Esophagus squamous epithelium (tissue), 5 donors: Measurements from ENCODE around the gene LENG8. TPM values are rescaled to one million over a fixed set of nuclear protein-coding genes. Genes with fewer than 3 reads are reported as not detected.

Source experiments
- DNase-seq: peaks from one replicate; lab custom pipeline; 2025; lab: John Stamatoyannopoulos, UW
- H3K27ac ChIP-seq, 4 donors: fragments of 200-600 bp; sonication (generic); one replicate each; pipeline ENCODE4 v1.5.1; 2016 to 2019; ENCODE audit warnings: mild to moderate bottlenecking in 1 of 4
- H3K27me3 ChIP-seq, 4 donors: fragments of 200-600 bp; sonication (generic); 1 replicate in 3 of 4; 2 replicates in 1 of 4; pipeline versions ENCODE4 v1.5.1 to v1.6.0; 2017 to 2021; ENCODE audit warnings: antibody characterized with exemption in 1 of 4
- H3K36me3 ChIP-seq, 3 donors: fragments of 200-600 bp; sonication (generic); one replicate each; pipeline ENCODE4 v1.5.1; 2016 to 2019
- H3K4me1 ChIP-seq, 3 donors: fragments of 200-600 bp; sonication (generic); one replicate each; pipeline ENCODE4 v1.5.1; 2017 to 2019
- H3K4me3 ChIP-seq, 4 donors: fragments of 200-600 bp; sonication (generic); 1 replicate in 3 of 4; 2 replicates in 1 of 4; pipeline ENCODE4 v1.5.1; 2016 to 2019; ENCODE audit warnings: mild to moderate bottlenecking in 2 of 4, moderate library complexity in 1 of 4
- H3K9me3 ChIP-seq, 3 donors: fragments of 200-600 bp; sonication (generic); one replicate each; pipeline ENCODE4 v1.5.1; 2016 to 2019
- CTCF ChIP-seq, 6 experiments: fragments of 450-650 bp in 4 of 6; fragments of 200-600 bp in 2 of 6; sonication (generic) in 2 of 6; IDR thresholded peaks; one replicate each; pipeline ENCODE4 v1.5.1; 2016 to 2019; ENCODE audit warnings: antibody characterized with exemption in 6 of 6, mild to moderate bottlenecking in 4 of 6, moderate library complexity in 4 of 6
- POLR2A ChIP-seq, 4 donors: fragments of 450-650 bp; IDR thresholded peaks; one replicate each; pipeline ENCODE4 v1.6.1; 2017; ENCODE audit warnings: antibody characterized with exemption in 4 of 4, mild to moderate bottlenecking in 4 of 4, moderate library complexity in 3 of 4
- WGBS, 2 donors: methylation state at CpG; one replicate each; pipeline ENCODE4 v1.1.5; 2018; 5-methylcytosine and 5-hydroxymethylcytosine counted together
- intact Hi-C: fragments of 100-400 bp; cut with DNase I; formaldehyde crosslinking; loops from one replicate; pipeline ENCODE4 v1.15.0; 2022
- total RNA-seq, 4 donors: library from RNA; depleted of rRNA; stranded (reverse); fragments of >200 nt; gene quantifications; one replicate each; pipeline ENCODE4 v1.1.0, GENCODE V29; 2016
- donor health status: DM: yes; HTN: yes; CAD: no.

The LENG8 gene
- total RNA-seq, 4 donors from 2014 or later: 22.9 to 95.2 (median 49.6) TPM

- peaks cover 0 to 50% (median 0%) of the 10 kb centered on the region in 4 donors for H3K27me3 ChIP-seq
Observed at GRCh38 chr19:54477650-54478049, 28.7 kb downstream of the LENG8 start.

GRCh38 chr19:54478677-54479266, 29.8 kb downstream of the LENG8 start:
- H3K9me3 ChIP-seq: no peaks in the 10 kb centered on the region
- intact Hi-C loops: no loop called here
- peaks cover 0 to 54% (median 0%) of the 10 kb centered on the region in 4 donors for H3K27me3 ChIP-seq
- no peak overlapping the region for H3K27ac ChIP-seq
- TF ChIP-seq CTCF (IDR thresholded peaks at IDR 0.05) (peak in 4 of 6 experiments; percentile 26 to 53 (median 41)), POLR2A (IDR thresholded peaks at IDR 0.05) (no peak)
- no peak overlapping the region for H3K4me3 ChIP-seq
- 5 to 12% methylated on average over 9 to 10 of the region's 10 CpGs for WGBS, 2 donors
- H3K36me3 ChIP-seq: no peaks in the 10 kb centered on the region
- peaks cover 2 to 10% (median 3%) of the 10 kb centered on the region in 3 donors for H3K4me1 ChIP-seq
- no peak for DNase-seq

More at GRCh38 chr19:54477650-54478049, 28.7 kb downstream of the LENG8 start:
- H3K9me3 ChIP-seq: no peaks in the 10 kb centered on the region
- no peak overlapping the region for H3K27ac ChIP-seq
- H3K4me3 ChIP-seq: no peak overlapping the region
- H3K4me1 ChIP-seq: peaks cover 8 to 20% (median 12%) of the 10 kb centered on the region in 3 donors
- H3K36me3 ChIP-seq: no peaks in the 10 kb centered on the region
- DNase-seq: no peak
- 74 to 79% methylated on average over 3 of the region's 3 CpGs for WGBS, 2 donors
- TF ChIP-seq CTCF (IDR thresholded peaks at IDR 0.05) (no peak), POLR2A (IDR thresholded peaks at IDR 0.05) (no peak)
- intact Hi-C loops: no loop called here

GRCh38 chr19:54480051-54480450, 31.1 kb downstream of the LENG8 start:
- Histone ChIP-seq H3K4me1 (peaks cover 0 to 5% (median 2%) of the 10 kb centered on the region in 3 donors), H3K36me3 (no peaks in the 10 kb centered on the region), H3K27me3 (peaks cover 0 to 53% (median 0%) of the 10 kb centered on the region in 4 donors), H3K9me3 (no peaks in the 10 kb centered on the region), H3K4me3 (no peak overlapping the region), H3K27ac (no peak overlapping the region)
- WGBS, 2 donors: 31 to 66% methylated on average over 2 of the region's 2 CpGs
- DNase-seq: no peak
- TF ChIP-seq CTCF (IDR thresholded peaks at IDR 0.05): no peak
- TF ChIP-seq POLR2A (IDR thresholded peaks at IDR 0.05): no peak
- intact Hi-C loops: loop anchor here (5.0 kb wide), 1 partner anchor 197 kb away; no protein-coding TSS in a partner anchor

DNA sequence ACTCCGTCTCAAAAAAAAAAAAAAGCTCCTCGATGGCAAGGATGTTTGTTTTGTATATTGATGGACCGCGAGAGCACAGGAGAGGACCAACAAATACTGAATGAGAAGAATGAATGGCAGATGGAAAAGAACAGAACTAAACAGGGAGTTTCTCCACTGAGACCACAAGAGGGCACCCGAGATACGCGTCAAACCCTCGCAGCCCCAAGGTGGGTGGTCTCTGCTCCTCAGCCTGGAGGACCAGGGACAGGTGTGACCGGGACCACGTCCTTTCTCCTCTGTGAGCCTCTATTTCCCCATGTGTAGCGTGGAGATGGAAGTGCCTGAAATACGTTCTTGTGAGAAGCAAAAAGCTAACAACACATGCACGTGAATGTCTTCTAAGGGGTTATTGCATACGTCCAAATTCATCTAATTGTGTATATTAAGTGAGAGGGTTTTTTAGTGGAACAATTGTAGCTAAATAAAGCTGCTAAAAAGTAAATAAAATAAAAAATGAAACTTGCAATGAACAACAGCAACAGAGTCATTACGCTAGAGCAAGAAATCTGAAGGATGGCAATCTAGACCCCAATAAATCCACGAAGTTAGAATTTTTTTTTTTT, 32.4 kb downstream of the LENG8 start:
- TF ChIP-seq POLR2A (IDR thresholded peaks at IDR 0.05) (no peak), CTCF (IDR thresholded peaks at IDR 0.05) (peak in 4 of 6 experiments; percentile 19 to 66 (median 30))
- no peak for DNase-seq
- Histone ChIP-seq H3K4me1 (peaks cover 0 to 5% (median 2%) of the 10 kb centered on the region in 3 donors), H3K36me3 (no peaks in the 10 kb centered on the region), H3K4me3 (no peak overlapping the region), H3K9me3 (no peaks in the 10 kb centered on the region), H3K27me3 (peaks cover 0 to 52% (median 0%) of the 10 kb centered on the region in 4 donors), H3K27ac (no peak overlapping the region)
- intact Hi-C loops: loop anchor here (5.0 kb wide), 1 partner anchor 196 kb away; no protein-coding TSS in a partner anchor
- WGBS, 2 donors: 10 to 12% methylated on average over 15 of the region's 16 CpGs

GRCh38 chr19:54482889-54483288, 33.9 kb downstream of the LENG8 start:
- WGBS, 2 donors: 53 to 55% methylated on average over 3 of the region's 3 CpGs
- intact Hi-C loops: loop anchor here (5.0 kb wide), 1 partner anchor 194 kb away; no protein-coding TSS in a partner anchor
- H3K9me3 ChIP-seq: no peaks in the 10 kb centered on the region
- TF ChIP-seq POLR2A (IDR thresholded peaks at IDR 0.05): no peak
- no peak for TF ChIP-seq CTCF (IDR thresholded peaks at IDR 0.05)
- H3K4me3 ChIP-seq: no peak overlapping the region
- no peak for DNase-seq
- H3K27me3 ChIP-seq: peaks cover 0 to 48% (median 0%) of the 10 kb centered on the region in 4 donors
- no peaks in the 10 kb centered on the region for H3K36me3 ChIP-seq
- H3K4me1 ChIP-seq: peaks cover 0 to 5% (median 2%) of the 10 kb centered on the region in 3 donors
- H3K27ac ChIP-seq: no peak overlapping the region
